OCI-LY3 (cell line): Measurements from ENCODE around the gene SREK1.

Experiments used
- EZH2phosphoT487 ChIP-seq: fragments of 200-600 bp; shearing (Covaris generic); IDR thresholded peaks from 2 replicates; pipeline ENCODE4 v1.6.1; 2018; ENCODE audit warnings: antibody characterized with exemption, mixed run types, low read depth
- TF ChIP-seq, protein P1 (sequence below): fragments of 200-600, 300-600 bp; sonication (generic); IDR thresholded peaks from 2 replicates; pipeline ENCODE4 v1.5.1; 2014; ENCODE audit warnings: antibody characterized with exemption, low read length, low read depth

DNA sequence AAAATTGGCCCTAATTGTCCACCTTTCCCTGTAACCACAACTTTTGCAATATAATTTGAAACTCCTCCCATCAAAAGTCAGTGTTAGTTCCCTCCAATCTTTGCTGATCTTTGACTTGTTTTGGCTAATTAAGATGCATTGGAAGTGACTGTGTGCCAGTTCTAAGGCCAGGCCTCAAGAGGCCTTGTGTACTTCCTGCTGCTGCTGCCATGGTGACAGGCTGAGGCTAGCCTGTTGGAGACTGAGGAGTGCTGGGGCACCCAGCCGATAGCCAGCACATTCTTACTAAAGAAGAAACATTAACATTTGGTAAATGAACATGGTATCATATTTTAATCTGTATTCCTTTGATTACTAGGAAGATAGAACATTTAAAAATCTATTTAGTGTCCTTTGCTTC, 86.5 kb downstream of the SREK1 start:
- no peak for TF ChIP-seq EZH2phosphoT487
- TF ChIP-seq, protein P1, sequence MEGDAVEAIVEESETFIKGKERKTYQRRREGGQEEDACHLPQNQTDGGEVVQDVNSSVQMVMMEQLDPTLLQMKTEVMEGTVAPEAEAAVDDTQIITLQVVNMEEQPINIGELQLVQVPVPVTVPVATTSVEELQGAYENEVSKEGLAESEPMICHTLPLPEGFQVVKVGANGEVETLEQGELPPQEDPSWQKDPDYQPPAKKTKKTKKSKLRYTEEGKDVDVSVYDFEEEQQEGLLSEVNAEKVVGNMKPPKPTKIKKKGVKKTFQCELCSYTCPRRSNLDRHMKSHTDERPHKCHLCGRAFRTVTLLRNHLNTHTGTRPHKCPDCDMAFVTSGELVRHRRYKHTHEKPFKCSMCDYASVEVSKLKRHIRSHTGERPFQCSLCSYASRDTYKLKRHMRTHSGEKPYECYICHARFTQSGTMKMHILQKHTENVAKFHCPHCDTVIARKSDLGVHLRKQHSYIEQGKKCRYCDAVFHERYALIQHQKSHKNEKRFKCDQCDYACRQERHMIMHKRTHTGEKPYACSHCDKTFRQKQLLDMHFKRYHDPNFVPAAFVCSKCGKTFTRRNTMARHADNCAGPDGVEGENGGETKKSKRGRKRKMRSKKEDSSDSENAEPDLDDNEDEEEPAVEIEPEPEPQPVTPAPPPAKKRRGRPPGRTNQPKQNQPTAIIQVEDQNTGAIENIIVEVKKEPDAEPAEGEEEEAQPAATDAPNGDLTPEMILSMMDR = no peak
